ENCODE measurements around the gene PCNX4.

Gene PCNX4

GRCh38 chr14:60196291-60196690, 104.6 kb downstream of the PCNX4 start:
- H3K9me2 ChIP-seq (replicated peaks; ENCODE audit: insufficient read depth, low read length) = no peaks in the 10 kb centered on the region
- H3K27ac ChIP-seq (ENCODE audit: low read length) = no peak overlapping the region
- H3K9me3 ChIP-seq (replicated peaks; ENCODE audit: insufficient read depth, low read length) = no peaks in the 10 kb centered on the region
- H2AFZ ChIP-seq (ENCODE audit: low read length) = no peak overlapping the region
- no peak overlapping the region for H3K9ac ChIP-seq (ENCODE audit: low read length)
- no peaks in the 10 kb centered on the region for H4K20me1 ChIP-seq (ENCODE audit: insufficient read depth, low read length)
- no peaks in the 10 kb centered on the region for H3K27me3 ChIP-seq (replicated peaks; ENCODE audit: insufficient read depth, low read length)
- no peaks in the 10 kb centered on the region for H3K79me2 ChIP-seq (ENCODE audit: low read length)
- H3K4me1 ChIP-seq (ENCODE audit: low read length) = no peaks in the 10 kb centered on the region
- TF ChIP-seq CTCF (IDR thresholded peaks at IDR 0.05; ENCODE audit: low read length) (no peak), EZH2 (optimal IDR thresholded peaks at IDR 0.05; ENCODE audit: low read depth, low read length) (no peak), EZH2phosphoT487 (IDR thresholded peaks at IDR 0.05; ENCODE audit: low read length) (no peak)
- no peak overlapping the region for H3K4me3 ChIP-seq (ENCODE audit: low read length)
- no peak for DNase-seq
- no peak overlapping the region for H3K4me2 ChIP-seq (ENCODE audit: low read depth, low read length)
- no peaks in the 10 kb centered on the region for H3F3A ChIP-seq (ENCODE audit: insufficient read depth, low read length)
- no peaks in the 10 kb centered on the region for H3K36me3 ChIP-seq (replicated peaks; ENCODE audit: insufficient read depth, low read length)

DNA sequence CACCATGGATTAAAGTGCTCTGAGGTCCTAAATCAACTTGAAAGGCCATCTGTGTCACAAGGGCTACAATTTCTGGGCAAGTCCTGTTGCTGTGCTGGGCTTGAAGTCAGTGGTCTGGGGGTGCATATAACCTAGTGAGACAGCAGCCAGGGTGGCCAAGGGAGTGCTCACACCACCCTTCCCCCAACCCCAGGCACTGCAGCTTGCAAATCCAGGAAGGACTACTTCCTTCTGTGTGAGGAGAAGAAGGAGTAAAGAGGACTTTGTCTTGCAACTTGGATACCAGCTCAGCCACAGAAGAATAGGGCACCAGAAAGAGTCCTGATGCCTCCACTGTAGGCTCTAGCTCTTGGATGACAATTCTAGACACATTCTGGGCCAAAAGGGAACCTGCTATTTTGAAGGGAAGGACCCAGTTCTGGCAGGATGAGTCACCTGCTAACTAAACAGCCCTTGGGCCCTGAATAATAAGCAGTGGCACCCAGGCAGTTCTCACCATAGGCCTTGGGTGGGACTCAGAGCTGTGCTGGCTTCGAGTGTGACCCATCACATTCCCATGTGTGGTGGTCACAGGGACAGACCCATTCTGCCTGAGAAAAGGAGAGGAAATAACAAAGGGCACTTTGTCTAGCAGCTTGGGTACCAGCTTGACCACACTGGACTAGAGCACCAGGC, 106.0 kb downstream of the PCNX4 start:
- H4K20me1 ChIP-seq (ENCODE audit: insufficient read depth, low read length) = no peaks in the 10 kb centered on the region
- H3K27me3 ChIP-seq (replicated peaks; ENCODE audit: insufficient read depth, low read length) = no peaks in the 10 kb centered on the region
- no peak overlapping the region for H3K9ac ChIP-seq (ENCODE audit: low read length)
- H3K9me3 ChIP-seq (replicated peaks; ENCODE audit: insufficient read depth, low read length) = no peaks in the 10 kb centered on the region
- H3K36me3 ChIP-seq (replicated peaks; ENCODE audit: insufficient read depth, low read length) = no peaks in the 10 kb centered on the region
- H3F3A ChIP-seq (ENCODE audit: insufficient read depth, low read length) = no peaks in the 10 kb centered on the region
- H3K4me1 ChIP-seq (ENCODE audit: low read length) = no peaks in the 10 kb centered on the region
- H3K4me2 ChIP-seq (ENCODE audit: low read depth, low read length) = no peak overlapping the region
- DNase-seq = no peak
- H3K9me2 ChIP-seq (replicated peaks; ENCODE audit: insufficient read depth, low read length) = no peaks in the 10 kb centered on the region
- no peak overlapping the region for H2AFZ ChIP-seq (ENCODE audit: low read length)
- TF ChIP-seq EZH2phosphoT487 (IDR thresholded peaks at IDR 0.05; ENCODE audit: low read length) (no peak), EZH2 (optimal IDR thresholded peaks at IDR 0.05; ENCODE audit: low read depth, low read length) (no peak), CTCF (IDR thresholded peaks at IDR 0.05; ENCODE audit: low read length) (no peak)
- H3K27ac ChIP-seq (ENCODE audit: low read length) = no peak overlapping the region
- no peak overlapping the region for H3K4me3 ChIP-seq (ENCODE audit: low read length)
- H3K79me2 ChIP-seq (ENCODE audit: low read length) = no peaks in the 10 kb centered on the region

- Histone ChIP-seq H3K4me1 (ENCODE audit: low read length) (no peaks in the 10 kb centered on the region), H3K36me3 (replicated peaks; ENCODE audit: insufficient read depth, low read length) (no peaks in the 10 kb centered on the region), H3K9ac (ENCODE audit: low read length) (no peak overlapping the region), H3K9me3 (replicated peaks; ENCODE audit: insufficient read depth, low read length) (no peaks in the 10 kb centered on the region), H3F3A (ENCODE audit: insufficient read depth, low read length) (no peaks in the 10 kb centered on the region), H3K4me3 (ENCODE audit: low read length) (no peak overlapping the region), H3K4me2 (ENCODE audit: low read depth, low read length) (no peak overlapping the region), H3K79me2 (ENCODE audit: low read length) (no peaks in the 10 kb centered on the region), H3K9me2 (replicated peaks; ENCODE audit: insufficient read depth, low read length) (no peaks in the 10 kb centered on the region), H3K27ac (ENCODE audit: low read length) (no peak overlapping the region), H4K20me1 (ENCODE audit: insufficient read depth, low read length) (no peaks in the 10 kb centered on the region), H2AFZ (ENCODE audit: low read length) (no peak overlapping the region), H3K27me3 (replicated peaks; ENCODE audit: insufficient read depth, low read length) (no peaks in the 10 kb centered on the region)
- DNase-seq = no peak
- TF ChIP-seq EZH2 (optimal IDR thresholded peaks at IDR 0.05; ENCODE audit: low read depth, low read length) (no peak), EZH2phosphoT487 (IDR thresholded peaks at IDR 0.05; ENCODE audit: low read length) (no peak)
Measured at GRCh38 chr14:60199321-60199720, 107.6 kb downstream of the PCNX4 start.
